ENCODE data around the gene DDX49. TPM values are rescaled to one million over a fixed set of nuclear protein-coding genes. Genes with fewer than 3 reads are reported as not detected.
"Not testable (repeated sequence)": the region's sequence is repeated elsewhere in the genome, so short reads cannot be mapped to it uniquely, and the experiment has no call there.

DDX49 gene
- total RNA-seq, 2 donors from 2014 or later: 22.1 to 31.9 TPM

GRCh38 chr19:18948075-18948975 lies 28.8 kb downstream of the DDX49 start:
- Histone ChIP-seq H3K9me3 (no peaks in the 10 kb centered on the region), H3K27me3 (no peaks in the 10 kb centered on the region), H3K36me3 (no peaks in the 10 kb centered on the region), H3K27ac (no peak overlapping the region), H3K4me1 (no peaks in the 10 kb centered on the region), H3K4me3 (no peak overlapping the region)
- TF ChIP-seq CTCF (IDR thresholded peaks at IDR 0.05): no peak
- no peak for DNase-seq (ENCODE audit: low spot score)

GRCh38 chr19:18948976-18949356 lies 29.5 kb downstream of the DDX49 start:
- H3K27ac ChIP-seq: no peak overlapping the region
- no peaks in the 10 kb centered on the region for H3K4me1 ChIP-seq
- H3K9me3 ChIP-seq: no peaks in the 10 kb centered on the region
- no peaks in the 10 kb centered on the region for H3K27me3 ChIP-seq
- H3K36me3 ChIP-seq: no peaks in the 10 kb centered on the region
- TF ChIP-seq CTCF (IDR thresholded peaks at IDR 0.05): no peak
- H3K4me3 ChIP-seq: no peak overlapping the region
- no peak for DNase-seq (ENCODE audit: low spot score)

GRCh38 chr19:18949858-18950257 lies 30.3 kb downstream of the DDX49 start:
- no peak for DNase-seq (ENCODE audit: low spot score)
- no peak overlapping the region for H3K4me3 ChIP-seq
- H3K4me1 ChIP-seq: no peaks in the 10 kb centered on the region
- no peaks in the 10 kb centered on the region for H3K36me3 ChIP-seq
- TF ChIP-seq CTCF (IDR thresholded peaks at IDR 0.05): no peak
- H3K27me3 ChIP-seq: no peaks in the 10 kb centered on the region
- H3K9me3 ChIP-seq: no peaks in the 10 kb centered on the region
- no peak overlapping the region for H3K27ac ChIP-seq

GRCh38 chr19:18951721-18952281 lies 32.3 kb downstream of the DDX49 start:
- no peak for DNase-seq (ENCODE audit: low spot score)
- Histone ChIP-seq H3K27ac (no peak overlapping the region), H3K27me3 (no peaks in the 10 kb centered on the region), H3K36me3 (no peaks in the 10 kb centered on the region), H3K4me1 (no peaks in the 10 kb centered on the region), H3K4me3 (no peak overlapping the region), H3K9me3 (no peaks in the 10 kb centered on the region)
- TF ChIP-seq CTCF (IDR thresholded peaks at IDR 0.05): no peak

- H3K4me1 ChIP-seq; H3K27ac ChIP-seq; DNase-seq (ENCODE audit: low spot score); H3K27me3 ChIP-seq; H3K36me3 ChIP-seq; H3K9me3 ChIP-seq; H3K4me3 ChIP-seq: not testable (repeated sequence)
These were observed 33.0 kb downstream of the DDX49 start for GRCh38 chr19:18952364-18953003.

- Histone ChIP-seq H3K36me3 (no peaks in the 10 kb centered on the region), H3K27ac (no peak overlapping the region), H3K27me3 (no peaks in the 10 kb centered on the region), H3K9me3 (no peaks in the 10 kb centered on the region), H3K4me1 (no peaks in the 10 kb centered on the region), H3K4me3 (no peak overlapping the region)
- no peak for DNase-seq (ENCODE audit: low spot score)
- TF ChIP-seq CTCF (IDR thresholded peaks at IDR 0.05): no peak
These were observed 34.6 kb downstream of the DDX49 start for GRCh38 chr19:18954094-18954493.
